ENCODE data around the gene MRPL20.
"Not testable (repeated sequence)": the region's sequence is repeated elsewhere in the genome, so short reads cannot be mapped to it uniquely, and the experiment has no call there.

The MRPL20 gene

DNA sequence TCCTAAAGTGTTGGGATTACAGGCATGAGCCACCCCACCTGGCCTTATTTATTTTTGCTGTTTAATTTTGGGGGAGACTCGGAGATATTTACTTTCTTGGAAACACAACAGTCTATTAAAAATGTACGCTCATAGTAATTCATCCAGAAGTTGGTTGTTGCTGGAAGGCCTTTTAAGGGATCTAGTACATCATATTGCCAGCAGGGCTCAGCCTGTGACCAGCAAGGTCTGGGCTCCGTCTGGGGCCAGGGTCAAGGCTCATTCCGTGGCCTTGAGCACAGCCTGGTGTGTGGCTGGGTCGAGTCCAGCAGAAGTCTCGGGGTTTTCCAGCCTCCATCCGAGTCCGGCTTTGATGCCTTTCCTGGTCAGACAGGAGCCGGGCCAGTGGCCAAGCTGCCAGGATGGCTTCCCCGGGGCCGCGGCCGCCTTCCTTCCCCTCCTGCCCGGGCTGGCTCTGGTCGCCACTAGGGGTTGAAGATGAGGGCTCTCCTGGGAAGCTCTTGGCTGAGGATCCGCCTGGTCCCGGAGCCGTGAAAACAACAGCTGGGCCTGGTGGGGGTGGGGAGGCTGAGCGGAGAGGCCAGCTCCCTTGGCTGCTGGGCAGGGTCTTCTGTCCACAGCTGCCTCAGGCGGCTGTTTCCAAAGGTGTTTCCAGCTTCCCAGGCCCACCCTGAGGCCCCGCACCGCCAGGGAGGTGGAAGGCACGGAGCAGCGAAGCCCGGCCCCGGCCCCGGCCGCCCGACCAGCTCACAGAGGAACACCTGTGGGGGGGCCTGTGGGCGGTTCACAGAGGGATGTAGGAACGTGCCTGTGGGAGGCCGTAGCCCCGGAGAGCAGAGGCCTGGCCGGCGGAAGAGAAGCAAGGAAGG lies 23.3 kb upstream of the MRPL20 start:
- Histone ChIP-seq H3K36me3 (ENCODE audit: insufficient read depth, low read length) (no peaks in the 10 kb centered on the region), H3K27ac (ENCODE audit: low read depth, low read length) (peak overlapping the region; percentile 73; the same call in 1 of the 2 replicates), H3K4me1 (ENCODE audit: insufficient read depth, low read length) (peaks cover 53% of the 10 kb centered on the region), H3K27me3 (ENCODE audit: insufficient read depth, low read length) (no peaks in the 10 kb centered on the region), H3K9ac (ENCODE audit: low read depth, low read length) (peak overlapping the region; percentile 32; the same call in 1 of the 2 replicates), H3K4me3 (ENCODE audit: low read length) (no peak overlapping the region), H3K9me3 (ENCODE audit: insufficient read depth, low read depth, low read length) (no peaks in the 10 kb centered on the region)
- 33% methylated on average over 35 of the region's 35 CpGs for WGBS

DNA sequence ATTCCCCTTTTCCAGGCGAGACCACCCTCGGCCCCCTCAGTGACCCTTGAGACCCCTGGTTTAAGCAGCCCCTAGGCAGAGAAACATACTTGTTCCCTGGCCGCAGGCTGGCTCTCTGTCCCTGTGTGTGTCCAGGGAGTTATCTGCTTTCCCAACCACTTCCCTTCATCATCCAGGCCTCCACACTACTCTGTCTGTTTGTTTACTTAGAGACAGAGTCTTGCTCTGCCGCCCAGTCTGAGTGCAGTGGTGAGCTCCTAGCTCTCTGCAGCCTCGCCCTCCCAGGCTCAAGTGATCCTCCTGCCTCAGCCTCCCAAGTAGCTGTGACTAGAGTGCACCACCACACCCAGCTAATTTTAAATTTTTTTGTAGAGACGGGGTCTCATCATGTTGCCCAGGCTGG lies 22.6 kb upstream of the MRPL20 start:
- Histone ChIP-seq H3K9me3 (ENCODE audit: insufficient read depth, low read depth, low read length) (no peaks in the 10 kb centered on the region), H3K4me1 (ENCODE audit: insufficient read depth, low read length) (peaks cover 47% of the 10 kb centered on the region), H3K36me3 (ENCODE audit: insufficient read depth, low read length) (no peaks in the 10 kb centered on the region), H3K9ac (ENCODE audit: low read depth, low read length) (no peak overlapping the region), H3K27ac (ENCODE audit: low read depth, low read length) (no peak overlapping the region; the same call in 1 of the 2 replicates), H3K27me3 (ENCODE audit: insufficient read depth, low read length) (no peaks in the 10 kb centered on the region), H3K4me3 (ENCODE audit: low read length) (no peak overlapping the region)
- 91% methylated on average over 6 of the region's 6 CpGs for WGBS

GRCh38 chr1:1428967-1429366 lies 21.9 kb upstream of the MRPL20 start:
- not testable (repeated sequence) for H3K27ac ChIP-seq (ENCODE audit: low read depth, low read length); H3K9me3 ChIP-seq (ENCODE audit: insufficient read depth, low read depth, low read length); H3K27me3 ChIP-seq (ENCODE audit: insufficient read depth, low read length); H3K9ac ChIP-seq (ENCODE audit: low read depth, low read length); H3K4me3 ChIP-seq (ENCODE audit: low read length); H3K36me3 ChIP-seq (ENCODE audit: insufficient read depth, low read length)
- peaks cover 40% of the 10 kb centered on the region for H3K4me1 ChIP-seq (ENCODE audit: insufficient read depth, low read length)
- 93% methylated on average over 6 of the region's 6 CpGs for WGBS

DNA sequence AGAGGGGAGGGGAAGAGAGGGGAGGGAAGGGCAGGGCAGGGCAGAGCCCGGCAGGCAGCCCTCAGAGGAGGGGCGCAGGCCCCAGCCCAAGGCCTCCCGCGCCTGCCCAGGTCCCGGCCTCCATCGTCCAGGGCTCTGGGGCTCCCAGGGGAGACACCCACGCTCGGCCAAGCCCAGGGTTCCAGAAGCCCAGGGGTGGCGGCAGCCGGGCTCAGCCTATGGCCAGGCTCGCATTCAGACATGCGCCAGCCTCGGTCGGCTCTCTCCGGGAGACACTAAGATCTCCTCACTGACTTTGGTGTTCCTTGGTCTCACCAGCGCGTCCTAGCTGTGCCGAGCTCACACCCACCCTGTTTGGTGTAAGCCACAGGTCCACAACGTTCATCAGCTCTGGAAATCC lies 21.1 kb upstream of the MRPL20 start:
- H3K27ac ChIP-seq (ENCODE audit: low read depth, low read length): no peak overlapping the region
- no peak overlapping the region for H3K4me3 ChIP-seq (ENCODE audit: low read length)
- H3K9ac ChIP-seq (ENCODE audit: low read depth, low read length): no peak overlapping the region
- WGBS: 88% methylated on average over 19 of the region's 19 CpGs
- no peaks in the 10 kb centered on the region for H3K27me3 ChIP-seq (ENCODE audit: insufficient read depth, low read length)
- H3K36me3 ChIP-seq (ENCODE audit: insufficient read depth, low read length): no peaks in the 10 kb centered on the region
- H3K4me1 ChIP-seq (ENCODE audit: insufficient read depth, low read length): peaks cover 32% of the 10 kb centered on the region
- H3K9me3 ChIP-seq (ENCODE audit: insufficient read depth, low read depth, low read length): no peaks in the 10 kb centered on the region

- H3K36me3 ChIP-seq (ENCODE audit: insufficient read depth, low read length): no peaks in the 10 kb centered on the region
- peak overlapping the region; percentile 47 for H3K4me3 ChIP-seq (ENCODE audit: low read length)
- H3K9ac ChIP-seq (ENCODE audit: low read depth, low read length): no peak overlapping the region; the same call in 1 of the 2 replicates
- H3K4me1 ChIP-seq (ENCODE audit: insufficient read depth, low read length): peaks cover 33% of the 10 kb centered on the region
- WGBS: 3% methylated on average over 15 of the region's 22 CpGs
- H3K27me3 ChIP-seq (ENCODE audit: insufficient read depth, low read length): no peaks in the 10 kb centered on the region
- peak overlapping the region; percentile 35; the same call in 1 of the 2 replicates for H3K27ac ChIP-seq (ENCODE audit: low read depth, low read length)
- H3K9me3 ChIP-seq (ENCODE audit: insufficient read depth, low read depth, low read length): no peaks in the 10 kb centered on the region
These were observed 20.7 kb upstream of the MRPL20 start for GRCh38 chr1:1427820-1428148.

DNA sequence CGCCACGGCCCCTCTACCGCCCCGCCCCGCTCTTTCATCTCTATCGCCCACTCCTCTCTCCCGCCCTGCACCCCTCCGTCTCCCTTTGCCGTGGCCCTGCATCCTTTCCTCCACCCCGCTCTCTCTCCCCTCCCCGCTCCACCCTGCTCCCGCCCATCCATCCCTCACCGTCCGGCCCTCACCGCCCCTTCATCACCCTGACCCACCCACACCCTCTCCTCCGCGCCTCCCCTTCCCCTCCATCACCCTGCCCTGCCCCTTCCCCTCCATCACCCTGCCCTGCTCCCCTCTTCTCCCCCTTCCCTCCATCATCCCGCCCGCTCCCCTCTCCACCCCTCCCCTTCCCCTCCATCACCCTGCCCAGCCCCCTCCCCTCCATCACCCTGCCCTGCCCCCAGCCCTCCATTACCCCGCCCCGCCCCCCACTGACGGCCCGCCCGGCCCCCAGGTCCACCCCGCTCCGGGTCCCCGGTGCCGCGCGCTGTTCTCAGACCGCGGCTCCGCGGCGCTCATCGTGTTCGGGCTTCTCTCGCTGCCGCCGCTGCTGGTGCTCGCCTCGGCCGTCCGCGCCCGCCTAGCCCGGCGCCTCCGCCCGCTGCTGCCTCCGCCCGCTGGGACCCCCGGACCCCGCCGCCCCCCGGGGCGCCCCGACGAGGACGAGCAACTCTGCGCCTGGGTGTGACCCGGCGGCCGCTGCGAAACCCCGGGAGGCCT lies 20.2 kb upstream of the MRPL20 start:
- 3% methylated on average over 64 of the region's 66 CpGs for WGBS
- H3K27ac ChIP-seq (ENCODE audit: low read depth, low read length): peak overlapping the region; percentile 35; the same call in 1 of the 2 replicates
- no peaks in the 10 kb centered on the region for H3K36me3 ChIP-seq (ENCODE audit: insufficient read depth, low read length)
- H3K27me3 ChIP-seq (ENCODE audit: insufficient read depth, low read length): no peaks in the 10 kb centered on the region
- H3K4me1 ChIP-seq (ENCODE audit: insufficient read depth, low read length): peaks cover 32% of the 10 kb centered on the region
- no peak overlapping the region; the same call in 1 of the 2 replicates for H3K9ac ChIP-seq (ENCODE audit: low read depth, low read length)
- no peaks in the 10 kb centered on the region for H3K9me3 ChIP-seq (ENCODE audit: insufficient read depth, low read depth, low read length)
- H3K4me3 ChIP-seq (ENCODE audit: low read length): peak overlapping the region; percentile 47

- Histone ChIP-seq H3K9me3 (ENCODE audit: insufficient read depth, low read depth, low read length) (no peaks in the 10 kb centered on the region), H3K4me3 (ENCODE audit: low read length) (peak overlapping the region; percentile 34; the same call in 1 of the 2 replicates), H3K36me3 (ENCODE audit: insufficient read depth, low read length) (no peaks in the 10 kb centered on the region), H3K4me1 (ENCODE audit: insufficient read depth, low read length) (peaks cover 25% of the 10 kb centered on the region), H3K27ac (ENCODE audit: low read depth, low read length) (no peak overlapping the region), H3K9ac (ENCODE audit: low read depth, low read length) (no peak overlapping the region), H3K27me3 (ENCODE audit: insufficient read depth, low read length) (no peaks in the 10 kb centered on the region)
- WGBS: 19% methylated on average over 18 of the region's 19 CpGs
These were observed 19.5 kb upstream of the MRPL20 start for GRCh38 chr1:1426496-1427105.

GRCh38 chr1:1425753-1426495 lies 18.8 kb upstream of the MRPL20 start:
- WGBS: 31% methylated on average over 33 of the region's 33 CpGs
- Histone ChIP-seq H3K27ac (ENCODE audit: low read depth, low read length) (peak overlapping the region; percentile 20; the same call in 1 of the 2 replicates), H3K9me3 (ENCODE audit: insufficient read depth, low read depth, low read length) (no peaks in the 10 kb centered on the region), H3K27me3 (ENCODE audit: insufficient read depth, low read length) (no peaks in the 10 kb centered on the region), H3K4me1 (ENCODE audit: insufficient read depth, low read length) (peaks cover 28% of the 10 kb centered on the region), H3K36me3 (ENCODE audit: insufficient read depth, low read length) (no peaks in the 10 kb centered on the region), H3K9ac (ENCODE audit: low read depth, low read length) (no peak overlapping the region), H3K4me3 (ENCODE audit: low read length) (no peak overlapping the region; the same call in 1 of the 2 replicates)

DNA sequence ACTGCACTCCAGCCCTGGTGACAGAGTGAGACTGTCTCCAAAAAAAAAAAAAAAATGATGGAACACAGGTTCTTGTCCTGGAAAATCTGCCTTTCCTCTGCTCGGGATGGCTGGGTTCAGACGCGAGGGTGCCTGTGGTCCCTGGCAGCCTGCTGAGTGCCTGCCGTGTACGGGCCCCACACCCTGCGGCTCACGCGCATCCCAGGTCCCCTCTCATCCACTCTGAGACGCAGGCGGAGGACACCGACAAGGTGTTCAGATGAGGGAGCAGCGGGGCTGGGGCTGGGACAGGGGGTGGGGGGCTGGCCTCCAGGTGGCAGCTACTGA lies 18.3 kb upstream of the MRPL20 start:
- Histone ChIP-seq H3K9ac (ENCODE audit: low read depth, low read length) (no peak overlapping the region), H3K27ac (ENCODE audit: low read depth, low read length) (no peak overlapping the region; the same call in 1 of the 2 replicates), H3K36me3 (ENCODE audit: insufficient read depth, low read length) (no peaks in the 10 kb centered on the region), H3K4me1 (ENCODE audit: insufficient read depth, low read length) (peaks cover 25% of the 10 kb centered on the region), H3K27me3 (ENCODE audit: insufficient read depth, low read length) (no peaks in the 10 kb centered on the region), H3K9me3 (ENCODE audit: insufficient read depth, low read depth, low read length) (no peaks in the 10 kb centered on the region), H3K4me3 (ENCODE audit: low read length) (no peak overlapping the region)
- 69% methylated on average over 12 of the region's 12 CpGs for WGBS

DNA sequence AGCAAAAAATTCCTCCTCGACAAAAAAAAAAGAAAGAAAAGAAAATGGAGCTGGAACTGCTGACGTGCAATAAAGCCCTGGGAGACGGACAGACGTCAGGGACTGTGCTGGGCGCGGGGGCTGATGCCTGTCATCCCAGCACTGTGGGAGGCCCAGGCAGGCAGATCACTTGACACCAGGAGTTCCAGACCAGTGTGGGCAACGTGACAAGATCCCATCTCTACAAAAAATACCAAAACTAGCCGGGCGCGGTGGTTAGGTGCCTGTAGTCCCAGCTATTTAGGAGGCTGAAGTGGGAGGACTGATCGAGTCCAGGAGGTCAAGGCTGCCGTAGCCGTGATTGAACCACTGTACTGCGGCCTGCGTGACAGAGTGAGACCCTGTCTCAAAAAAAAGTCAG lies 17.6 kb upstream of the MRPL20 start:
- no peak overlapping the region for H3K9ac ChIP-seq (ENCODE audit: low read depth, low read length)
- no peaks in the 10 kb centered on the region for H3K36me3 ChIP-seq (ENCODE audit: insufficient read depth, low read length)
- H3K4me1 ChIP-seq (ENCODE audit: insufficient read depth, low read length): peaks cover 22% of the 10 kb centered on the region
- no peaks in the 10 kb centered on the region for H3K27me3 ChIP-seq (ENCODE audit: insufficient read depth, low read length)
- 94% methylated on average over 15 of the region's 15 CpGs for WGBS
- no peak overlapping the region for H3K27ac ChIP-seq (ENCODE audit: low read depth, low read length)
- H3K9me3 ChIP-seq (ENCODE audit: insufficient read depth, low read depth, low read length): no peaks in the 10 kb centered on the region
- no peak overlapping the region for H3K4me3 ChIP-seq (ENCODE audit: low read length)

Data from HUES64 (cell line).